Measurements from ENCODE around the gene CLNS1A. TPM values are rescaled to one million over a fixed set of nuclear protein-coding genes. Genes with fewer than 3 reads are reported as not detected.

Gene CLNS1A, protein sequence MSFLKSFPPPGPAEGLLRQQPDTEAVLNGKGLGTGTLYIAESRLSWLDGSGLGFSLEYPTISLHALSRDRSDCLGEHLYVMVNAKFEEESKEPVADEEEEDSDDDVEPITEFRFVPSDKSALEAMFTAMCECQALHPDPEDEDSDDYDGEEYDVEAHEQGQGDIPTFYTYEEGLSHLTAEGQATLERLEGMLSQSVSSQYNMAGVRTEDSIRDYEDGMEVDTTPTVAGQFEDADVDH
- total RNA-seq: 177 and 186 TPM in 2 replicates

DNA sequence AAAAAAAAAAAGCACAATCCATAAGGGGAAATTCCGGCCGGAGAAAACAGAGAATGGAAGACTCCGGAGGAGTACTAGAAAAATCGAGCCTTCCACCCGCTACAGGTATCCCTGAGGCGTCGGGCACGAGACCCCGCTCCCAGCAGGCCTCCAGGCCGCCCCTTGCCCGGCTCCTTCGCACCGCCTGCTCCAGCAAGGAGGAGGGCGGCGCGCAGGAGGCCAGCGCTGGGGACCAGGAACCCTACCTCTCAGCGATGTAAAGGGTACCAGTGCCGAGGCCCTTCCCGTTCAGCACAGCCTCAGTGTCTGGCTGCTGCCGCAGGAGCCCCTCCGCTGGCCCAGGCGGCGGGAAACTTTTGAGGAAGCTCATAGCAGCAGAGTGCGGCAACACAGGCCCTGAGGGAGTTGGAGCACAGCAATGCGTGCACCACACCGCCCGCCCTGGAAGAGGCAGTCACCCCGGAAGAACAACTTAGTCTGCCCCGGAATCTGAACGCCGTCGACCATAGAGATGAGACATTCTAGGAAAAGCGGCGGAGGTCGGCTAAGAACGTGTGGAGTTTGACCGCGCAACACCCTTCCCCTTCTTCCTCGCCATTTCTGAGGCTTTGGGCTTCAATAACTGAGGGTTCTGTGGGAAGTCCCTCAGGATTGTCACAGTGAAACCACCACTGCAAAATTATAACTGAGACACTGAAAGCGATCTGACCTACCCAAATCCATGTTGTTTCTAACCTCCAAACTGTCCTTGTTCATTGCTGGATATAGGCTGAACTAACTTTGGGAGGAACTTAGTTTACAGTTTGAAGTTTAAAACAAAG, at the start of gene CLNS1A:
TSS of gene CLNS1A (minus strand) at position 450 of the 821 bp plus-strand sequence. CDS start at position 370, 80 bp downstream.
- intact Hi-C loops (cut with micrococcal nuclease): loop anchor here (1.0 to 5.0 kb wide), 3 partner anchors 183 to 550 kb away; partner anchors contain the start of genes INTS4, KCTD21, RSF1 and USP35
- peak; percentile 94 for DNase-seq
- Mint-ChIP-seq H3K27ac (peak within 1 kb of the TSS; percentile 95), H3K36me3 (ENCODE audit: low read depth) (peaks cover 37% of the 10 kb centered on the region), H3K4me1 (peaks cover 30% of the 10 kb centered on the region), H3K27me3 (no peaks in the 10 kb centered on the region), H3K9me3 (peaks cover 11% of the 10 kb centered on the region), H3K4me3 (peak within 1 kb of the TSS; percentile 97)

DNA sequence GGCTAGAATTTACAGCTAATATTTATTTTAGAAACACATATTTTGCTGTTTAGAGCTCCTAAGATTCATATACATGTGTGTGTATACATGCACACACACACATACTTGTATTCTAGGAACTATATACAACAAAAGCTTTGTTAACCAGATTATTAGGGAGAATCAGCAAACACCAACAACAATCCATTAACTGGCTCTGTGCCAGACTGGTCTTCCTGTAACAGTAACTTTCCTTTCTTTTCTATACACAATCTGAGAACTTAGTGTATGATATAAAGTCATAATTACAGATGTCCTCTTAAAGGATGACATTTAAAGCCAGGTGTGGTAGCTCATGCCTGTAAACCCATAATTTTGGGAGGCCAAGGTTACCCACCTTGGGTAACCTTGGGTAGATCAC, 49.5 kb upstream of the CLNS1A start:
- H3K27ac Mint-ChIP-seq: no peak overlapping the region
- peaks cover 45% of the 10 kb centered on the region for H3K36me3 Mint-ChIP-seq (ENCODE audit: low read depth)
- no peaks in the 10 kb centered on the region for H3K9me3 Mint-ChIP-seq
- DNase-seq: no peak
- H3K27me3 Mint-ChIP-seq: no peaks in the 10 kb centered on the region
- no peaks in the 10 kb centered on the region for H3K4me1 Mint-ChIP-seq
- intact Hi-C loops (cut with micrococcal nuclease): no loop called here
- no peak overlapping the region for H3K4me3 Mint-ChIP-seq

DNA sequence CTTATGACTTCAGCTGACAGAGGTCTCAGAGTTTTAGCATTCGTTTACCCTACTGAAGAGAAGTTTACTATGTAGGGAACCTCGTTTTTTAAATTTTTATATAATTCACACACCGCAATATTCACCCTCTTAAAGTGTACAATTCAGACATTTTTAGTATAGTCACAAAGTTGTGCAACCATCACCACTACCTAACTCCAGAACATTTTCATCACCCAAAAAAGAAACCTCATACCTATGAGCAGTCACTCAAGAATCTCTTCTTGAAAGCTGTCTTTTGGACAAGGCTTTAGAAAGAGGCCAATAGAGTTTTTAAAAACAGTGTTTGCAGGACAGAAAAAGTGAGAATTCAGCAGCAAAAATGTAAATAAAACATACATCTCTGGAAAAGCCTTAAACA, 39.5 kb upstream of the CLNS1A start:
- Mint-ChIP-seq H3K9me3 (no peaks in the 10 kb centered on the region), H3K27ac (no peak overlapping the region), H3K4me3 (no peak overlapping the region), H3K36me3 (ENCODE audit: low read depth) (peaks cover 63% of the 10 kb centered on the region), H3K27me3 (no peaks in the 10 kb centered on the region), H3K4me1 (no peaks in the 10 kb centered on the region)
- DNase-seq: no peak
- intact Hi-C loops (cut with micrococcal nuclease): no loop called here

DNA sequence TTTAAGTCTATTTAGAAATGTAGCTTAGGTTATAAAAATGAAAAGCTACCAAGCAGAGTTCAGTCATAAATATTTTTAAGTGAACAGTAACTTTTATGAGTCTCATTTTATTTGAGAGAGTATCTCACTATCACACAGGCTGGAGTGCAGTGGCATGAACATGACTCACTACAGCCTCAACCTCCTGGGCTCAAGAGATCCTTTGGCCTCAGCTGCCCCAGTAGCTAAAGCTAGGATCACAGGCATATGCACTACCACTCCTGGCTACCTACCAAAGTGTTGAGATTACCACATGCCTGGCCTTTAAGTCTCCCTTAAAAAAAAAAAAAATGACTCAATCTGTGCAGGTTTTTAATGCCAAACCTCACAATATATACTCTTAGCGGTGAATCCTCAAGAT, 34.7 kb upstream of the CLNS1A start:
- no peak overlapping the region for H3K27ac Mint-ChIP-seq
- H3K4me1 Mint-ChIP-seq: no peaks in the 10 kb centered on the region
- no peak for DNase-seq
- intact Hi-C loops (cut with micrococcal nuclease): no loop called here
- no peaks in the 10 kb centered on the region for H3K9me3 Mint-ChIP-seq
- H3K27me3 Mint-ChIP-seq: no peaks in the 10 kb centered on the region
- H3K4me3 Mint-ChIP-seq: no peak overlapping the region
- H3K36me3 Mint-ChIP-seq (ENCODE audit: low read depth): peaks cover 68% of the 10 kb centered on the region

DNA sequence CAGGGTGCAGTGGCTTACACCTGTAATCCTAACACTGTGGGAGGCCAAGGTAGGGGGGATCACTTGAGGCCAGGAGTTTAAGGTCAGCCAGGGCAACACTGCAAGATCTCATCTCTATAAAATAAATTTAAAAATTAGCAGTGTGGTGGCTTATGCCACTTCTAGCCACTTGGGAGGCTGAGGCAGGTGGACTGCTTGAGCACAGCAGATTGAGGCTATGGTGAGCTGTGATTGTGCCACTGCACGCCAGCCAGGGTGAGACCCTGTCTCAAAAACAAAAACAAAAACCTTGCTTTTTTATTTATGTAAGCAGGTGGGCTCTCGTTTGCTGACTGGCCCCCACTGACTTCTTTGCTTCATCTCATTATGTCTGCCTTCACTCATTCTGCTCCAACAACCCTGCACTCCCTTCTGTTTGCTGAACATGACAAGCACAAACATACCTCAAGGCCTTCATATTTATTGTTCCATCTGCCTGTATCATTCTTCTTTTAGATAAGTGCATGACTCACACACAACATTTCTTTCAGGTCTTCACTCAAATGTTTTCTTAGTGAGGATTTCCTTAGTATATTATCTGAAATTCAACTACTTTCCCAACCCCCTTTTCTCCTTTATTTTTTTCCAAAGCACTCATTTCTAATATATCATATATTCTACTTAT, 32.4 kb upstream of the CLNS1A start:
- Mint-ChIP-seq H3K4me1 (no peaks in the 10 kb centered on the region), H3K36me3 (ENCODE audit: low read depth) (peaks cover 55% of the 10 kb centered on the region), H3K9me3 (no peaks in the 10 kb centered on the region)

DNA sequence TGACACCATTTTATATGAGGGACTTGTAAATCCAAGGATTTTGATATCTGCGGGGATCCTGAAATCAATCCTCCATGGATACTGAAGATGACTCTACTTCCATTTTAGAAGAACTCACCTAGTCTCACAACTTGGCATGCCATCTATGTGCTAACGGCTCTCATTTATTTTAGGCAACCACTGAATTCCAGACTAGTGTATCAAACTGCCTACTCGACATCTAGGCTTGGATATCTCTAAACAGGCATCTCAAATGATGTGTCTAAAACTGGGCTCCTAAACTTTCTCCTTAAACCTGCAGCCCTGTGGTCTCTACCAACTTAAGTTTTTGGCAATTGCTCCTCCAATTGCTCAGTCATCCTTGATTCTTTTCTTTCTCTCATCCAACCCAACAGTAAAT, 31.2 kb upstream of the CLNS1A start:
- no peaks in the 10 kb centered on the region for H3K4me1 Mint-ChIP-seq
- no peaks in the 10 kb centered on the region for H3K9me3 Mint-ChIP-seq
- no peak overlapping the region for H3K27ac Mint-ChIP-seq
- peaks cover 43% of the 10 kb centered on the region for H3K36me3 Mint-ChIP-seq (ENCODE audit: low read depth)
- intact Hi-C loops (cut with micrococcal nuclease): no loop called here
- no peak overlapping the region for H3K4me3 Mint-ChIP-seq
- no peak for DNase-seq
- H3K27me3 Mint-ChIP-seq: no peaks in the 10 kb centered on the region

More for the DNA sequence above, 32.4 kb upstream of the CLNS1A start:
- H3K27ac Mint-ChIP-seq: no peak overlapping the region
- DNase-seq: no peak
- H3K4me3 Mint-ChIP-seq: no peak overlapping the region
- intact Hi-C loops (cut with micrococcal nuclease): no loop called here
- H3K27me3 Mint-ChIP-seq: no peaks in the 10 kb centered on the region

DNA sequence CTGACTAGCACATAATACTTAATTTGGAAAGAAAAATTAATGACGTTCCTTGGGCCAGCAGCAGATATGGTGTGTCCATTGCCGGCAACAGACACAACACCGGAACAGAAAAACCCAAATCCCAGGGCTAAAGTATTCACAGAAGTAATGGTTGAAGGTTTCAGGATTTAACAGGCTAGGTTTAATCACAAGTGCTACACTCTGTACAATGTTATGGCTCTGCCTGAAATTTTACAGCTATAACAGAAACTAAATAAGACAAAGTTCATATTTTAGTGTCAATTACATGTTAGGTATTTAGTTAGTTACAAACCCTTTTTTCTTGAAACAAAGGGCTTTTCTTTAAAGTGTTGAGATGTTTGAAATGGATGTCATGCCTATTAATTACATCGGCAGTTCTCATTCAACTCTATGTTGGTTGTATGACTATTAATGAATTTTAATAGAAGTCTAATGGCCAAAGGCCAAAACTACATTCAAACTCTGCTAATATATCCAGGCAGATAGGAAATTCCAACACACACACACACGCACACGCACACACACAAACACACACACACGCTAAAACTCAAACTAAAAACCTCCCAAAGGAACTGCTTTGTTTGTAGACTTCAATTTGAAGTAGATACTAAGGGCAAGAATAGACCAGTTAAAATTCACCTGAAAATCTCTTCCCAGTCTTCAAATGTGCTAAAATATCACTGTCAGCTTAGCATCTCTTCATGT, 27.8 kb upstream of the CLNS1A start:
- Mint-ChIP-seq H3K36me3 (ENCODE audit: low read depth) (peaks cover 22% of the 10 kb centered on the region), H3K27ac (no peak overlapping the region), H3K4me3 (no peak overlapping the region), H3K4me1 (no peaks in the 10 kb centered on the region), H3K27me3 (no peaks in the 10 kb centered on the region), H3K9me3 (no peaks in the 10 kb centered on the region)
- intact Hi-C loops (cut with micrococcal nuclease): no loop called here
- DNase-seq: no peak

DNA sequence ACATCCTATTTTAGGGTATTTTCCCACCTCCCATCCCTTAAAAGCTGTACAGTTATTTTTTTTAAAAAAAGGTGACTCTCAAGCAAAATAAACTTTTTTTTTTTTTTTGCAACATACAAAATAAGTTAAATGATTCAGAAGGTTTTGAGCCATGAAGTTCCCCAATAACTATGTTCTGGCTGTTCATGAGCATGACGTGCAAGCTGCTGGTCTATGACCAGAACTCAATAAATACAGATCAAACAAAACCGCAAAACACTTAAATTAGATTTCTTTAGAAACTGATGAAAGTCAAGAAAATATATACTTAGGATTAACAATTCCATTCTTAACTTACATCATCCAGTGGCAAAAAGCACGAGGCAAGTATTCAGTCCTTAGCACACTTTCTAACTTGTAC, 24.1 kb upstream of the CLNS1A start:
- Mint-ChIP-seq H3K27me3 (no peaks in the 10 kb centered on the region), H3K4me1 (no peaks in the 10 kb centered on the region), H3K27ac (no peak overlapping the region), H3K36me3 (ENCODE audit: low read depth) (peaks cover under 1% of the 10 kb centered on the region), H3K9me3 (no peaks in the 10 kb centered on the region), H3K4me3 (no peak overlapping the region)
- intact Hi-C loops (cut with micrococcal nuclease): no loop called here
- DNase-seq: no peak

DNA sequence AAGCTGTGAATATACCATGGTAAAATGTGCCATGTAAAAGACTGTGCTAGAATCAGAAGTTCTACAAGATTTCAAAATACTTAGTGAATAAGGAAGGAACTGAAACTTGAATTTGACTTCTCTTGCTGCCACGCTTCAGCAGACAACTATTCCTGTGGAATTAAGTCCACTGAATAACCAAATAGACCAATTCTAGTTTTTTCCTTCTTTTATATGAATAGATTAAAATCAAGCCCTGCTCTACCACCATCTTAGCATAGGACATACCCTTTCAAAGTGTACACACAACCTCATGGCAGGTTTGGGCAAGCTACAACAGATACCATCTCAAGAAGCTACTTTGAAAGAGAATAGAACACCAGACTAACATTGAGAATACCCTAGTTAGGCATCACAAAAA, 23.4 kb upstream of the CLNS1A start:
- intact Hi-C loops (cut with micrococcal nuclease): no loop called here
- no peak overlapping the region for H3K4me3 Mint-ChIP-seq
- H3K27me3 Mint-ChIP-seq: no peaks in the 10 kb centered on the region
- DNase-seq: no peak
- no peaks in the 10 kb centered on the region for H3K4me1 Mint-ChIP-seq
- no peak overlapping the region for H3K27ac Mint-ChIP-seq
- H3K9me3 Mint-ChIP-seq: no peaks in the 10 kb centered on the region
- no peaks in the 10 kb centered on the region for H3K36me3 Mint-ChIP-seq (ENCODE audit: low read depth)

DNA sequence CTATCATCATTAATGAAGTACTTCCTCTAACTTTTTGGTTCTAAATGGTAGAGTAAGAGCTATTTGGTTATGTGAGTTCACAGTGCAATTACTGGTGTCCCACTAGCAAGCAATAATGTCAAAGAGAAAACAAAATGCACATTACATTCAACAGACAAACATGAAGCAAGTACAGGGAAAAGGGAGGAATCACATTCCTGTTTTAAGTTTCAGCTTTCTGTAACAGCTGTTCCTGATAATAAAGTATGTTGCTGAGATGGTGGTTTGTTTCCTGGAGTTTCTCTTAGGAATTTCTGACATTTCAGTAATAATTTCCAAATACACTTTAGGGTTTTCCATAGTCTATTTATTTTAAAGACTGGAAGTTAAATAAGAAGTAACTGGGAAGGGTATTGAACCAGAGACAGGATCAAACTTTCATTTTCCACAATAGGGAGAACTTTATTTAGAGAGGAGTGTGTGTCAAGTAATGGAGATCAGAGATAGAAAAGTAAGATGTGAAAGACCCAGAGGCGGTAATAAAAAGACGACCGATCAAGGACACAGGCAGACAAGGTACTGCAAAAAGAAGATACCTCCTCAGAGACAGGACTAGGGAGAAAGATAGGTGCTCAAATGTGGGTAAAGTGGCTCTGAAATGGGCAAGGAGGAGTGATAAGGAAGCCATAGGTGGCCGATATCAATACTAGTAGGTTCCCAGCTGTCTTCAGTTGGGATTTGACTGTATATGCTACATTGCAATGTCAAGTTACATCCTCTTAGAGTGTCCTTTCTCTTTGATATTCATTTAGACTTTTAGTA, 20.8 kb upstream of the CLNS1A start:
- no peak overlapping the region for H3K27ac Mint-ChIP-seq
- no peaks in the 10 kb centered on the region for H3K9me3 Mint-ChIP-seq
- H3K4me1 Mint-ChIP-seq: no peaks in the 10 kb centered on the region
- intact Hi-C loops (cut with micrococcal nuclease): no loop called here
- H3K36me3 Mint-ChIP-seq (ENCODE audit: low read depth): no peaks in the 10 kb centered on the region
- no peak overlapping the region for H3K4me3 Mint-ChIP-seq
- DNase-seq: no peak
- peaks cover 2% of the 10 kb centered on the region for H3K27me3 Mint-ChIP-seq

DNA sequence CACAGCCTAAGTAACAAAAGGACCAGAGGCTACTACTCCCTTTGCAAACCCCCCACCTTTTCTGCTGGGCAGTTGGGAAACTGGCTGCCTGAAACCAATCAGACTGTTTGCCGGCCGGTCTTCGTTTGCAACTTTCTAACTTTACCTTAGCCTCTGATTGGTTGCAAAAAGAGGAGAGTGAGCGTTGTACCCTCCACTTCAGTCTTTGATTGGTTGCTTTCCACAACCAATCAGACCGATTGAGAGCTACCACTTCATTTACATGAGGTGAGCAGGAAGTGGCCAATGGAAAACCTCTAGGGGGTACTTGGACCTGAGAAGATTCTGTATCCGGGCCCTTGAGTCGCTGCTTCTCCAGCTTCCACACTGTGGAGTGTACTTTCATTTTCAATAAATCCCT, 18.8 kb upstream of the CLNS1A start:
- Mint-ChIP-seq H3K27ac (no peak overlapping the region), H3K27me3 (peaks cover 2% of the 10 kb centered on the region), H3K4me3 (no peak overlapping the region), H3K4me1 (no peaks in the 10 kb centered on the region), H3K36me3 (ENCODE audit: low read depth) (no peaks in the 10 kb centered on the region), H3K9me3 (no peaks in the 10 kb centered on the region)
- intact Hi-C loops (cut with micrococcal nuclease): no loop called here
- no peak for DNase-seq

DNA sequence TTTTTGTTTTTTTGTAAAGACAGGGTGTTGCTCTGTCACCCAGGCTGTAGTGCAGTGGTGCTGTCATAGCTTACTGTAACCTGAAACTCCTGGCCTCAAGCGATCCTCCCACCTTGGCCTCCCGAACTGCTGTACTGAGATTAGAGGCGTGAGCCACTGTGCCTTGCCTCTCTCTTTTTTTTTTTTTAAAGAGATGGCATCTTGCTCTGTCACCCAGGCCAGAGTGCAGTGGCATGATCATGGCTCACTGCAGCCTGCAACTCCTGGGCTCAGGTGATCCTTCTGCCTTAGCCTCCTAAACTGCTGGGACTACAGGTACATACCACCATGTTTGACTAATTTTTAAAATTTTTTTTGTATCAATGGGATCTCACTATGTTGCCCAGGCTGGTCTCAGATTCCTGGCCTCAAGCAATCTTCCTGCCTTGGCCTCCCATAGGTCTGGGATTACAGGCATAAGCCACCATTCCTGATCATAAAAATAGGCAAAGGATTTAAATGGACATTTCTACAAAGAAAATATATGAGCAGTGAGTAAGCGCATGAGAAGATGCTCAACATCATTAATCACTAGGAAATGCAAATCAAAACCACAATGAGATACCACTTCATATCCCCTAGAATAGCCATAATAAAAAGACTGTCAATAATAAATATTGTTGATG, 17.3 kb upstream of the CLNS1A start:
- Mint-ChIP-seq H3K9me3 (no peaks in the 10 kb centered on the region), H3K4me3 (no peak overlapping the region), H3K36me3 (ENCODE audit: low read depth) (no peaks in the 10 kb centered on the region), H3K27me3 (peaks cover 2% of the 10 kb centered on the region), H3K27ac (no peak overlapping the region), H3K4me1 (no peaks in the 10 kb centered on the region)
- DNase-seq: no peak
- intact Hi-C loops (cut with micrococcal nuclease): no loop called here

DNA sequence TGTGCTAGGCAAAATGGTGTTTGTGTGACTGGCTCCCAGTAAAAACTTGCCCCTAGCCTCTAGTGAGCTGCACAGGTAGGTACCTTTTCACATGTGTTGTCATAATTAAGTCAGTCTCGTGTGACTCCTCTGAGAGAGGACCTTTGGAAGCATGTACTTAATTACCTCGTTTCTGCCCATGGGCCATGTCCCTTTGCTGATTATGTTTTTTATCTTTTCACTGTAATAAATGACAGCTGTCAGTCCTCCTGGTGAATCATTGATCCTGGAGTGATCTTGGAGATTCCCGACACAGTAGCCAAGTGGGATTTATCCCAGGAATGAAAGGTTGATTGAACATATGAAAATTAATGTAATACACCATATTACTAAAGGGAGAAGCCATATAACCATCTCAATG, 12.5 kb upstream of the CLNS1A start:
- Mint-ChIP-seq H3K9me3 (no peaks in the 10 kb centered on the region), H3K4me3 (no peak overlapping the region), H3K27me3 (peaks cover 6% of the 10 kb centered on the region), H3K27ac (no peak overlapping the region), H3K36me3 (ENCODE audit: low read depth) (no peaks in the 10 kb centered on the region), H3K4me1 (no peaks in the 10 kb centered on the region)
- DNase-seq: no peak
- intact Hi-C loops (cut with micrococcal nuclease): no loop called here

All from activated CD4-positive, alpha-beta T cell treated with anti-CD3 and anti-CD28 coated beads, Interleukin-2, amount 10 ng/mL, durations not matched to agents 24 days and 14 days (primary cell).